Measurements from ENCODE around the gene BMAL1. TPM values are rescaled to one million over a fixed set of nuclear protein-coding genes. Genes with fewer than 3 reads are reported as not detected.

BMAL1 gene
- total RNA-seq, 4 donors from 2014 or later = 15.8 to 125 (median 24.4) TPM

DNA sequence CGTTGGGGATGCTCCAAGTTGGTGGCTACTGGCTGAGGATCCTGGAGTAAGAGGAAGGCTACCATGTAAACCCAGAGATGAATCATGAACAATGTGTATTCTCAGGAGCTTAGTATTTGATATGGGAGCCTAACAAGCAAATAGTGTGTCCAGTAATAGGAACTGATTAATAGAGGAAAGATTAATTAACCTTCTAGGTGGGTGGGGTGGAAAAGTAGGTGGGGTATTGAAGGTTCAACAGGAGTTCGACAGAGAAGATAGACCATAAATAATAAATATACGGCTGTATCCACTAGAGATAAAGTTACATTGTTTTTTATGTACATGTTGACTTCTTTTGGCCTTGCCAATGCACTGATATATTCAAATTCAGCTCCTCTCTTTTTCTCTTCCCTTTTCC, 43.1 kb downstream of the BMAL1 start:
- intact Hi-C loops (cut with DNase I; ENCODE audit: low total_unique reads) = no loop called here

DNA sequence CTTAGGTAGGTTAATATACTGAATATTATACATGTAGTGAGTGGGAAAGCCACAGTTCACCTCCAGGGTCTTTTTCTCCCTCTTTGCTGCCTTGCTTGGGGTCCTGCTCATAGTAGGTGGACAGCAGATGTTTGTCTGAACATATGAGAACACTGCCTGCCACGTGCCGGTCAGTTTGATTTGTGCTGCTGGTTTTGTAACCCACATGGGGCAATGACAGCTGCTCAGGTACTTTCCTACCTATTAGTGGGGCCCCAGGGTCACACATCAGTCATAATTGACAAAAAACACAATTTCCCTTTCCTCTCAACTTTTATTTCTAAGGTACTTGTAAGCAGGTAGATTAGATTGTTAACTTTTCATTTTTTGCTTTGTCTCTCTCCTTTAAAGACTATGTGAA, 43.8 kb downstream of the BMAL1 start:
- Histone ChIP-seq H3K9me3 (no peaks in the 10 kb centered on the region), H3K27me3 (no peaks in the 10 kb centered on the region), H3K27ac (no peak overlapping the region), H3K36me3 (no peaks in the 10 kb centered on the region), H3K4me1 (no peaks in the 10 kb centered on the region), H3K4me3 (no peak overlapping the region)
- TF ChIP-seq POLR2A (IDR thresholded peaks at IDR 0.05) = no peak
- TF ChIP-seq, protein P1, sequence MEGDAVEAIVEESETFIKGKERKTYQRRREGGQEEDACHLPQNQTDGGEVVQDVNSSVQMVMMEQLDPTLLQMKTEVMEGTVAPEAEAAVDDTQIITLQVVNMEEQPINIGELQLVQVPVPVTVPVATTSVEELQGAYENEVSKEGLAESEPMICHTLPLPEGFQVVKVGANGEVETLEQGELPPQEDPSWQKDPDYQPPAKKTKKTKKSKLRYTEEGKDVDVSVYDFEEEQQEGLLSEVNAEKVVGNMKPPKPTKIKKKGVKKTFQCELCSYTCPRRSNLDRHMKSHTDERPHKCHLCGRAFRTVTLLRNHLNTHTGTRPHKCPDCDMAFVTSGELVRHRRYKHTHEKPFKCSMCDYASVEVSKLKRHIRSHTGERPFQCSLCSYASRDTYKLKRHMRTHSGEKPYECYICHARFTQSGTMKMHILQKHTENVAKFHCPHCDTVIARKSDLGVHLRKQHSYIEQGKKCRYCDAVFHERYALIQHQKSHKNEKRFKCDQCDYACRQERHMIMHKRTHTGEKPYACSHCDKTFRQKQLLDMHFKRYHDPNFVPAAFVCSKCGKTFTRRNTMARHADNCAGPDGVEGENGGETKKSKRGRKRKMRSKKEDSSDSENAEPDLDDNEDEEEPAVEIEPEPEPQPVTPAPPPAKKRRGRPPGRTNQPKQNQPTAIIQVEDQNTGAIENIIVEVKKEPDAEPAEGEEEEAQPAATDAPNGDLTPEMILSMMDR (IDR thresholded peaks at IDR 0.05) = no peak
- intact Hi-C loops (cut with DNase I; ENCODE audit: low total_unique reads) = no loop called here
- DNase-seq = no peak

More for the DNA sequence above, 43.1 kb downstream of the BMAL1 start:
- Histone ChIP-seq H3K27me3 (no peaks in the 10 kb centered on the region), H3K4me1 (no peaks in the 10 kb centered on the region), H3K4me3 (no peak overlapping the region), H3K36me3 (no peaks in the 10 kb centered on the region), H3K27ac (no peak overlapping the region), H3K9me3 (no peaks in the 10 kb centered on the region)
- TF ChIP-seq, protein P1 (IDR thresholded peaks at IDR 0.05) = no peak
- no peak for TF ChIP-seq POLR2A (IDR thresholded peaks at IDR 0.05)
- no peak for DNase-seq

DNA sequence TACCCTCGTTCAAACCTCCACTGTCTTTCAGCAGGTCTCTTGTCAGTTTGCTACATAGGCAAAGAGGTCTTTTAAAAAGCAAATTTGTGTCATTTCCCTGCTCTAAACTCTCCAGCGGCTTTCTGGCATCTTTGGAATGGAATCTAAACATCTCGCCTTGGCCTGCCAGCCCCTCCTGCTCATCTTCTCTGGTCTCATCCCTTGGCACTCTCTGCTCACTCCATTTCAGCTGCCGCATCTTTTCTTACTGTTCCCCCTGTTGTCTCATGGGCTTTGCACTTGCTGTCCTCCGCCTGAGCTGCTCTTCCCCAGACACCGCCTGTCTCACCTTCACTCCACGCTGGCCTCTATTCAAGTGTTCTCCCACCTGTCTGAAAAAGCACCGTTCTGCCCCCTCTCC, 46.6 kb downstream of the BMAL1 start:
- Histone ChIP-seq H3K4me3 (no peak overlapping the region), H3K36me3 (no peaks in the 10 kb centered on the region), H3K27ac (no peak overlapping the region), H3K4me1 (no peaks in the 10 kb centered on the region), H3K27me3 (no peaks in the 10 kb centered on the region), H3K9me3 (no peaks in the 10 kb centered on the region)
- DNase-seq = no peak
- TF ChIP-seq, protein P1 (IDR thresholded peaks at IDR 0.05) = no peak
- no peak for TF ChIP-seq POLR2A (IDR thresholded peaks at IDR 0.05)
- intact Hi-C loops (cut with DNase I; ENCODE audit: low total_unique reads) = no loop called here

GRCh38 chr11:13324709-13325108, 47.1 kb downstream of the BMAL1 start:
- intact Hi-C loops (cut with DNase I; ENCODE audit: low total_unique reads) = no loop called here
- Histone ChIP-seq H3K4me3 (no peak overlapping the region), H3K27me3 (no peaks in the 10 kb centered on the region), H3K27ac (no peak overlapping the region), H3K36me3 (no peaks in the 10 kb centered on the region), H3K9me3 (no peaks in the 10 kb centered on the region), H3K4me1 (no peaks in the 10 kb centered on the region)
- no peak for DNase-seq
- TF ChIP-seq POLR2A (IDR thresholded peaks at IDR 0.05) = no peak
- TF ChIP-seq, protein P1 (IDR thresholded peaks at IDR 0.05) = no peak

DNA sequence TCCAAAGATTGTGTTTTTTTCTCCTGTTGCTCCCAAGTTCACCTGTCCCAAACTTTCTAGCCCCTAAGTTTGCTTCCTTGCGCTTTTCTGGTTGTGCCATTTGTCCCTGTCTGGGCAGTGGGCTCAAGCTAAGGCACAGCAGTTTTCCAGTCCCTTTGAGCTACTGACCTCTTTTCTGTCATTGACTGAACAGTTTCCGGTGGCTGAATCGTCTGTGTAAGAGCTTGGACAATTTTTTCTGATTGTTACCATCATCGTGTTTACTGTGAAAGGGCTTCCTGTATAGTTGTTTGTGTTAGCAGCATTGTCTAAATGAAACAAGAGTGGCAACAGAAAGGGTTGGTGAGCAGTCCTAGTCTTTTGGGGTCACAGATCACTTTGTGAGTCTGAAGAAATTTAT, 49.8 kb downstream of the BMAL1 start:
- Histone ChIP-seq H3K4me3 (no peak overlapping the region), H3K36me3 (no peaks in the 10 kb centered on the region), H3K4me1 (no peaks in the 10 kb centered on the region), H3K27ac (no peak overlapping the region), H3K27me3 (no peaks in the 10 kb centered on the region), H3K9me3 (no peaks in the 10 kb centered on the region)
- no peak for TF ChIP-seq POLR2A (IDR thresholded peaks at IDR 0.05)
- TF ChIP-seq, protein P1 (IDR thresholded peaks at IDR 0.05) = no peak
- no peak for DNase-seq
- intact Hi-C loops (cut with DNase I; ENCODE audit: low total_unique reads) = no loop called here

Measured in uterus (tissue), 4 donors.